ENCODE results near the gene IGF2BP2. TPM values are rescaled to one million over a fixed set of nuclear protein-coding genes. Genes with fewer than 3 reads are reported as not detected.

IGF2BP2 gene
- total and polyA plus RNA-seq, 2 of the 4 experiments (the other 2 are of a cell fraction), result 23.4 to 88.2 TPM

GRCh38 chr3:185693985-185694653, 130.7 kb downstream of the IGF2BP2 start:
- TSS peak; percentile 34 for BruUV-seq (replicated peaks)
- Histone ChIP-seq H3K9me3 (ENCODE audit: control insufficient read depth, insufficient read depth, low read length) (no peaks in the 10 kb centered on the region), H3K9me1 (ENCODE audit: insufficient read depth, low read length) (peaks cover 6% of the 10 kb centered on the region), H2AK9ac (replicated peaks; ENCODE audit: low read depth, low read length, poor library complexity) (no peak overlapping the region), H3K56ac (ENCODE audit: extremely low read depth, insufficient read depth, low read length) (no peak overlapping the region; the same call in 1 of the 2 replicates), H3K36me3 (ENCODE audit: control insufficient read depth, insufficient read depth, low read length) (peaks cover 16% of the 10 kb centered on the region), H3K9ac (ENCODE audit: low read depth, low read length) (0 out of 2 replicates have a peak overlapping the region, but pooled peaks have one; percentile 44), H3K4me2 (ENCODE audit: low read depth, low read length) (peak overlapping the region; percentile 30; the same call in 1 of the 2 replicates), H3K23ac (ENCODE audit: low read depth, low read length) (no peak overlapping the region; the same call in 1 of the 2 replicates), H3K4ac (ENCODE audit: low read depth, low read length) (0 out of 2 replicates have a peak overlapping the region, but pooled peaks have one; percentile 35), H3K4me3 (ENCODE audit: insufficient read depth, low read depth, low read length) (no peak overlapping the region), H3K27me3 (ENCODE audit: control insufficient read depth, insufficient read depth, low read length) (no peaks in the 10 kb centered on the region), H2AFZ (replicated peaks; ENCODE audit: low read length, poor library complexity) (no peak overlapping the region), H4K91ac (ENCODE audit: insufficient read depth, low read depth, low read length) (no peak overlapping the region), H2BK15ac (ENCODE audit: low read depth, low read length) (no peak overlapping the region), H2AK5ac (ENCODE audit: low read depth, low read length) (no peak overlapping the region), H4K20me1 (ENCODE audit: insufficient read depth, low read length) (peaks cover 30% of the 10 kb centered on the region), H4K8ac (ENCODE audit: low read depth in 2 of 2, low read length in 2 of 2) (peak overlapping the region in 1 of 2 experiments; percentile 27; a peak in 1 of 4 replicates), H3K27ac (ENCODE audit: insufficient read depth, low read length) (no peak overlapping the region; the same call in 1 of the 2 replicates), H3K18ac (ENCODE audit: low read depth, low read length) (peak overlapping the region; percentile 39; the same call in 1 of the 2 replicates), H2BK120ac (ENCODE audit: low read depth, low read length) (no peak overlapping the region), H2BK20ac (ENCODE audit: low read depth, low read length) (no peak overlapping the region), H4K5ac (ENCODE audit: low read depth, low read length) (peak overlapping the region; percentile 6; the same call in 1 of the 2 replicates), H3K14ac (replicated peaks; ENCODE audit: low read depth, low read length) (peak overlapping the region; percentile 42; the same call in 1 of the 2 replicates), H2BK5ac (ENCODE audit: low read depth, low read length, poor library complexity, severe bottlenecking) (no peak overlapping the region), H3K4me1 (ENCODE audit: control insufficient read depth, insufficient read depth, low read length) (peaks cover 4% of the 10 kb centered on the region), H3K79me1 (ENCODE audit: low read depth in 1 of 2, low read length in 2 of 2) (peaks cover 39 to 63% of the 10 kb centered on the region in 2 experiments)
- WGBS, 2 experiments (ENCODE audit: extremely low coverage in 2 of 2, insufficient read length in 1 of 2), result no CpG with 5 or more reads among the region's 4 CpGs
- in situ Hi-C loops (cut with MboI; ENCODE audit: low sequenced_read_pairs), result no loop called here
- ATAC-seq (ENCODE audit: low read depth), result peak; percentile 65
- DNase-seq, result peak; percentile 59
- TF ChIP-seq POLR2A (IDR thresholded peaks at IDR 0.05; ENCODE audit: low read depth, low read length), result no peak
- peak; percentile 19; the same call in 1 of the 2 replicates for TF ChIP-seq MAFK (IDR thresholded peaks at IDR 0.05; ENCODE audit: low read depth, low read length)
- CTCF ChIA-PET, result interaction anchor here (0.8 to 1.0 kb wide), 2 partner anchors 11 to 17 kb away, joined by 3 read pairs; no protein-coding TSS in a partner anchor
- intact Hi-C loops (cut with micrococcal nuclease), result no loop called here
- dilution Hi-C loops (cut with HindIII; ENCODE audit: low sequenced_read_pairs, unreplicated experiment), result no loop called here
- POLR2A ChIA-PET (ENCODE audit: unreplicated experiment), result no interaction called here
